Sigmoid colon (tissue), 4 donors: Measurements from ENCODE around the gene CA6.

Experiments
- CTCF ChIP-seq, 4 experiments: fragments of 450-650 bp in 3 of 4; fragments of 200-600 bp in 1 of 4; IDR thresholded peaks; one replicate each; pipeline ENCODE4 v1.5.1; 2016 to 2019; ENCODE audit warnings: antibody characterized with exemption in 4 of 4, mild to moderate bottlenecking in 3 of 4, moderate library complexity in 2 of 4
- POLR2A ChIP-seq, 2 donors: fragments of 450-650 bp; IDR thresholded peaks; one replicate each; pipeline ENCODE4 v1.6.1; 2016; ENCODE audit warnings: antibody characterized with exemption in 2 of 2, mild to moderate bottlenecking in 2 of 2, moderate library complexity in 2 of 2
- POLR2AphosphoS5 ChIP-seq, 4 donors: sonication (generic); formaldehyde crosslinking; IDR thresholded peaks; one replicate each; pipeline ENCODE4 v1.6.1; 2017; ENCODE audit warnings: antibody characterized with exemption in 4 of 4

DNA sequence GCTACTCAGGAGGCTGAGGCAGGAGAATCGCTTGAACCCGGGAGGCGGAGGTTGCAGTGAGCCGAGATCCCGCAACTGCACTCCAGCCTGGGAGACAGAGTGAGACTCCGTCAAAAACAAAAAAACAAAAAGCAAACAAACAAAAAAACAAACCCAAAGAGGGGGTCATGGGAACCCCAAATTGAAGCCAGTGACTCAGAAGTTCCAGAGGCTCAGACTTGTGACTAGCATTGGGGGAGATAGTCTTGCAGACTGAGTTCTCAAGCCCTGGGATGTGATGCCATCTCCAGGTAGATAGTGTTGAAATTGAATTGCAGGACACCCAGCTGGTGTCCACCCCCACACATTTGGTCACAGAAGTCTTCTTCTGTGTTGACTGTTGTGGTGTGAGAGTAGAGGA lies 42.3 kb upstream of the CA6 start:
- TF ChIP-seq POLR2A (IDR thresholded peaks at IDR 0.05) = no peak
- no peak for TF ChIP-seq CTCF (IDR thresholded peaks at IDR 0.05)
- TF ChIP-seq POLR2AphosphoS5 (IDR thresholded peaks at IDR 0.05) = no peak
